WI38 (cell line): Measurements from ENCODE around the gene RALY.

Source experiments
- H3K4me3 ChIP-seq: 2 replicates; pipeline ENCODE4 v1.5.1; 2011; ENCODE audit warnings: low read depth, mild to moderate bottlenecking, control low read depth, low read length
- TF ChIP-seq, protein P1 (sequence below): IDR thresholded peaks from 2 replicates; pipeline ENCODE4 v1.5.1; 2012; ENCODE audit warnings: low read depth, mild to moderate bottlenecking, control low read depth, low read length

The RALY gene

GRCh38 chr20:33994222-33994913 is 657 bp downstream of the RALY start:
- H3K4me3 ChIP-seq, result peak overlapping the region; percentile 82
- TF ChIP-seq, protein P1, sequence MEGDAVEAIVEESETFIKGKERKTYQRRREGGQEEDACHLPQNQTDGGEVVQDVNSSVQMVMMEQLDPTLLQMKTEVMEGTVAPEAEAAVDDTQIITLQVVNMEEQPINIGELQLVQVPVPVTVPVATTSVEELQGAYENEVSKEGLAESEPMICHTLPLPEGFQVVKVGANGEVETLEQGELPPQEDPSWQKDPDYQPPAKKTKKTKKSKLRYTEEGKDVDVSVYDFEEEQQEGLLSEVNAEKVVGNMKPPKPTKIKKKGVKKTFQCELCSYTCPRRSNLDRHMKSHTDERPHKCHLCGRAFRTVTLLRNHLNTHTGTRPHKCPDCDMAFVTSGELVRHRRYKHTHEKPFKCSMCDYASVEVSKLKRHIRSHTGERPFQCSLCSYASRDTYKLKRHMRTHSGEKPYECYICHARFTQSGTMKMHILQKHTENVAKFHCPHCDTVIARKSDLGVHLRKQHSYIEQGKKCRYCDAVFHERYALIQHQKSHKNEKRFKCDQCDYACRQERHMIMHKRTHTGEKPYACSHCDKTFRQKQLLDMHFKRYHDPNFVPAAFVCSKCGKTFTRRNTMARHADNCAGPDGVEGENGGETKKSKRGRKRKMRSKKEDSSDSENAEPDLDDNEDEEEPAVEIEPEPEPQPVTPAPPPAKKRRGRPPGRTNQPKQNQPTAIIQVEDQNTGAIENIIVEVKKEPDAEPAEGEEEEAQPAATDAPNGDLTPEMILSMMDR, result no peak

DNA sequence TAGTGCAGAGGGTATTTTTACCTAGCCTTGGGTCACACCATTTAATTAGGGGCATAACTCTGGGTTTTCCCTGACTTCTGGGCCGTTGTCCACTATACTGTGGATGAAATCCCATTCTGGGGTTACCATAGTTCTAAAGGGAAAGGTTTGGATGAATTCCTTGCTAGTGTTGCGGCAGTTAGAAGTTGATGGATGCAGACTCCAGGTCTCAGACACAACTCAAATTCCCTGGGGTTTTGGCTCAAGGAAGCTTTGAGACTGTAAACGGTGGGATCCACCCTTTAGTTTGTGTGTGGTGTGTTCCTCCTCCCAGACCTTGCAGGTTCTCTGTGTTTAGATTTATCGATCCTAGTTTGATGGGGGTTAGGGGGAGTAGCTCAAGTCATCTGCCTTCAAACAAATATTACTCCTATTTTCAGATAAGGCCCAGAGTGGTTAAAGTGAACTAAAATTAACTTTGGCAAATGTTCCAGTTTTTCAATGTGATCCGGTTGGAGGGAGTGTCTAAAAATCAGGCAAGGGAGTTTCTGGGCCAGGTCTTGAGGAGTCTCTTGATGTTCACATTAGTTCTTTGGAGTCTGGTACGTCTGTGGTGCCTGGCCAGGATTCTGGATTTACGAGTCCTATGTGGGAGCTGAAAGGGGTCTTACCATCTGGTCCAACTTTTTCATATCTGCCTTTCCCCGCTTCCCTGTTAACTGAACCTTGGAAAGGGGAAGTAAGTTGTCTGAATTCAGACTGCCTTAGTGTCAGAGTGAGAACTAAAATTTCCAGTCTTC is 1.5 kb downstream of the RALY start:
- H3K4me3 ChIP-seq, result peak overlapping the region; percentile 82
- TF ChIP-seq, protein P1, result no peak

DNA sequence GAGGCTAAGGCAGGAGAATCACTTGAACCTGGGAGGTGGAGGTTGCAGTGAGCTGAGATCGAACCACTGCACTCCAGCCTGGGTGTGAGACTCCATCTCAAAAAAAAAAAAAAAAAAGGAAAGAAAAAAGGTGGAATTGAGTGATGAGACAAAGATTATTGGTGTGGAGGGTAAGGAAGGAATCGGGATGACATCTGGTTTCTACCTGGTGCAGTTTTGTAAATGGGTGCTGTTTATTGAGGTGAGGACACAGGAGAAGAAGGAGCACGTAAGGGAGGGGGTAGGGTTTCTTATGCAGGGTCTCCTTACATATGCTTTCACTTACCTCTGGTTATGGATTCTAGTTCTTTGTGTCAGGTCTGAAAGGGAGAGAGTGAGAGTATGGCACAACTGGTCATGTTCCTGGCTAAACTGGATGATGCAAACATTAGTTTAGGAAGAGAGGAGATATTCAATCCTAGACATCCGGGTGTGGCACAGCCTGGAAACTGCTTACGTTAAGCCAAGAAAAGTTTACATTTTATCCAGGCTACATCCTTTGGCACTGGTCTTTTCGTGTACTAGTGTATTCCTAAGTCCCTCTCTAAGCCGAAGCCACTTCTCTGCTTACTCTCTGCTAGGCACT is 5.4 kb downstream of the RALY start:
- H3K4me3 ChIP-seq, result peak overlapping the region; percentile 8; the same call in 1 of the 2 replicates
- TF ChIP-seq, protein P1, result no peak

- TF ChIP-seq, protein P1, result no peak
- H3K4me3 ChIP-seq, result no peak overlapping the region
Observed at GRCh38 chr20:34001378-34001777, 7.7 kb downstream of the RALY start.

DNA sequence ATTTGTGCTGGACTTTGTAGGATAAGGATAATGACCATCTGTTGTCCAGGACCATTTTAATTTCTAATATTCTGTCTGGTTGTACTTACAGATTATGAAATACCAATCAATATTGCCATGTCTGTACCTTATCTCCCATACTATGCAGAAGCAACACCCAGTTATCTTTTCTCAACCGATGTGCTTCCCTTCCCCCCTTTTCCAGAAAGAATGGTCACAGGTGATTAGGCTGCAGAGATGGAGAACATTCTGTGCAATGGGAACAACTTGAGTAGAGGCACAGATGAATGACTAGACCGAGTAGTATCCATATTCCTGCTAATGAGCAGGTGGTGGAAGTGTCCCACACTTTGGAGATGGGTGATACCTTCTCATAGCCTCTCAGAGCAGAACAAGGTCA is 10.5 kb downstream of the RALY start:
- no peak overlapping the region for H3K4me3 ChIP-seq
- TF ChIP-seq, protein P1, result no peak

- H3K4me3 ChIP-seq, result no peak overlapping the region
- TF ChIP-seq, protein P1, result no peak
Observed at GRCh38 chr20:34004790-34005457, 11.2 kb downstream of the RALY start.
